GM18868 (cell line): ENCODE results near the gene MRPS9.

Experiments
- ATAC-seq: cut with Tn5 transposase; IDR thresholded peaks from one replicate; pipeline ENCODE4 v1.9.1; 2021; ENCODE audit warnings: mild to moderate bottlenecking, moderate library complexity; ENCODE audit not compliant: unreplicated experiment

MRPS9 gene

DNA sequence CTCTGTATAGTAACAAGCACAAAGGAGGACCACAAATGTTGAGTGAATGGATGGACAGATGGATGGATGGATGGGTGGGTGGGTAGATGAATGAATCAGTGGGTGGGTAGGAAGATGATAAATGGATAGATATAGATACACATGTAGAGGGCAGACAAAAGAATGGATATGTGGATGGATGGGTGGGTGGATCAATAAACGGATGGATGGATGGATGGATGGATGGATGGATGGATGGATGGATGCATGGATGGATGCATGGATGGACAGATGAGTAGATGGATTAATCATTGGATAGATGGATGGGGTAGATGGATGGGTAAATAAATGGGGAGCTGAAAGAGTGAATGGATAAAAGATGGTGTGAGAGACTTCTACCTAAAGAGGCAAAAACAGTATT lies 111.4 kb downstream of the MRPS9 start:
- ATAC-seq = no peak
